Osteoblast (primary cell): ENCODE results near the gene LEF1. TPM values are rescaled to one million over a fixed set of nuclear protein-coding genes. Genes with fewer than 3 reads are reported as not detected.

Experiments
- DNase-seq: peaks from one replicate; pipeline ENCODE4 v3.0.0; 2011; ENCODE audit warnings: low spot score, mixed read lengths; ENCODE audit not compliant: insufficient read length; ENCODE audit errors: missing footprints
- H2AFZ ChIP-seq: 2 replicates; pipeline ENCODE4 v1.6.0; 2011; ENCODE audit warnings: mild to moderate bottlenecking, low read length
- H3K27ac ChIP-seq: 2 replicates; pipeline ENCODE4 v1.5.1; 2011; ENCODE audit warnings: mild to moderate bottlenecking, low read depth, low read length, moderate library complexity
- H3K27me3 ChIP-seq: 2 replicates; pipeline ENCODE4 v1.6.0; 2012; ENCODE audit warnings: mild to moderate bottlenecking, control low read depth, inconsistent platforms, low read length, moderate library complexity; ENCODE audit not compliant: insufficient read depth
- H3K36me3 ChIP-seq: 2 replicates; pipeline ENCODE4 v1.5.1; 2011; ENCODE audit warnings: mild to moderate bottlenecking, low read length, control low read depth, moderate library complexity; ENCODE audit not compliant: insufficient read depth
- H3K4me1 ChIP-seq: 2 replicates; pipeline ENCODE4 v1.5.1; 2011; ENCODE audit warnings: mild to moderate bottlenecking, low read length, control low read depth, moderate library complexity; ENCODE audit not compliant: insufficient read depth
- H3K4me2 ChIP-seq: 2 replicates; pipeline ENCODE4 v1.6.0; 2011; ENCODE audit warnings: mild to moderate bottlenecking, low read length; ENCODE audit not compliant: insufficient read depth
- H3K4me3 ChIP-seq: fragments of 200-600 bp; sonication (generic); 3 replicates; pipeline ENCODE4 v1.5.1; 2012; ENCODE audit warnings: mild to moderate bottlenecking, low read length, inconsistent platforms; ENCODE audit not compliant: insufficient read depth
- H3K79me2 ChIP-seq: 2 replicates; pipeline ENCODE4 v1.6.0; 2012; ENCODE audit warnings: mild to moderate bottlenecking, low read length, control low read depth, inconsistent platforms; ENCODE audit not compliant: insufficient read depth
- H3K9me3 ChIP-seq: 2 replicates; pipeline ENCODE4 v1.5.1; 2011; ENCODE audit warnings: low read depth, low read length, control low read depth
- H4K20me1 ChIP-seq: 2 replicates; pipeline ENCODE4 v1.6.0; 2012; ENCODE audit warnings: mild to moderate bottlenecking, low read length, control low read depth; ENCODE audit not compliant: insufficient read depth
- total RNA-seq: library from RNA; depleted of rRNA; stranded (reverse); fragments of >200 nt; gene quantifications from 2 replicates; pipeline ENCODE4 v1.2.3, GENCODE V29; 2012
- TF ChIP-seq, protein P1 (sequence below): IDR thresholded peaks from 2 replicates; pipeline ENCODE4 v1.5.1; 2011; ENCODE audit warnings: mild to moderate bottlenecking, low read depth, low read length, moderate library complexity; ENCODE audit errors: extremely low read depth

Gene LEF1
- total RNA-seq, 1 donor, result 5.8 TPM

- Histone ChIP-seq H3K36me3 (no peaks in the 10 kb centered on the region), H3K4me2 (no peak overlapping the region), H3K27ac (no peak overlapping the region), H3K4me3 (no peak overlapping the region), H3K27me3 (no peaks in the 10 kb centered on the region), H3K9me3 (no peaks in the 10 kb centered on the region), H3K4me1 (no peaks in the 10 kb centered on the region), H2AFZ (no peak overlapping the region), H3K79me2 (no peaks in the 10 kb centered on the region), H4K20me1 (no peaks in the 10 kb centered on the region)
- TF ChIP-seq, protein P1, sequence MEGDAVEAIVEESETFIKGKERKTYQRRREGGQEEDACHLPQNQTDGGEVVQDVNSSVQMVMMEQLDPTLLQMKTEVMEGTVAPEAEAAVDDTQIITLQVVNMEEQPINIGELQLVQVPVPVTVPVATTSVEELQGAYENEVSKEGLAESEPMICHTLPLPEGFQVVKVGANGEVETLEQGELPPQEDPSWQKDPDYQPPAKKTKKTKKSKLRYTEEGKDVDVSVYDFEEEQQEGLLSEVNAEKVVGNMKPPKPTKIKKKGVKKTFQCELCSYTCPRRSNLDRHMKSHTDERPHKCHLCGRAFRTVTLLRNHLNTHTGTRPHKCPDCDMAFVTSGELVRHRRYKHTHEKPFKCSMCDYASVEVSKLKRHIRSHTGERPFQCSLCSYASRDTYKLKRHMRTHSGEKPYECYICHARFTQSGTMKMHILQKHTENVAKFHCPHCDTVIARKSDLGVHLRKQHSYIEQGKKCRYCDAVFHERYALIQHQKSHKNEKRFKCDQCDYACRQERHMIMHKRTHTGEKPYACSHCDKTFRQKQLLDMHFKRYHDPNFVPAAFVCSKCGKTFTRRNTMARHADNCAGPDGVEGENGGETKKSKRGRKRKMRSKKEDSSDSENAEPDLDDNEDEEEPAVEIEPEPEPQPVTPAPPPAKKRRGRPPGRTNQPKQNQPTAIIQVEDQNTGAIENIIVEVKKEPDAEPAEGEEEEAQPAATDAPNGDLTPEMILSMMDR, result no peak
- DNase-seq, result no peak
Measured at GRCh38 chr4:108146336-108146735, 22.4 kb downstream of the LEF1 start.

DNA sequence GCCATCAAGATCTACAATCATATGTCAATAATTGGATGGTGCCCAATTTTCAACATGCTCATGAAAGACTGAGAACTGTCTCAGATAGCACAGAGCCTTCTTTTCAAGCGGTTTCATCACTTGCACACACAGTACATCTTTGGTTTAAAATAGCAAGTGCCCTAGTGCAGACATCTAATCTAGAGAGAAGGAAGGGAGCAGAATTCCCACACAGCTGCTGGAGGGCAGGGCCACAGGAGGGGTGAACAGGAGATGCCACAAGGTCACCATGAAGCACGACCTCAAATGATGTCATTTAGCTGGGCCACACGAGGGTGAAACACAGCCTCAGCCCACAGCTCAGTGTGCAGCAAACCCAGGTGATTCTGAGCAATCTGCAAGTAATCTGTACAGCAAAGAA is 24.3 kb downstream of the LEF1 start:
- no peaks in the 10 kb centered on the region for H3K36me3 ChIP-seq
- no peak overlapping the region for H3K4me2 ChIP-seq
- H3K27ac ChIP-seq, result no peak overlapping the region
- H3K9me3 ChIP-seq, result no peaks in the 10 kb centered on the region
- no peak for DNase-seq
- H4K20me1 ChIP-seq, result no peaks in the 10 kb centered on the region
- H3K79me2 ChIP-seq, result no peaks in the 10 kb centered on the region
- H3K4me3 ChIP-seq, result no peak overlapping the region
- TF ChIP-seq, protein P1, result no peak
- H3K27me3 ChIP-seq, result no peaks in the 10 kb centered on the region
- no peak overlapping the region for H2AFZ ChIP-seq
- no peaks in the 10 kb centered on the region for H3K4me1 ChIP-seq

- Histone ChIP-seq H3K27me3 (no peaks in the 10 kb centered on the region), H3K27ac (no peak overlapping the region), H2AFZ (no peak overlapping the region), H4K20me1 (no peaks in the 10 kb centered on the region), H3K9me3 (no peaks in the 10 kb centered on the region), H3K4me3 (no peak overlapping the region), H3K36me3 (no peaks in the 10 kb centered on the region), H3K79me2 (no peaks in the 10 kb centered on the region), H3K4me2 (no peak overlapping the region), H3K4me1 (no peaks in the 10 kb centered on the region)
- no peak for DNase-seq
- TF ChIP-seq, protein P1, result no peak
Measured at GRCh38 chr4:108143515-108143914, 25.2 kb downstream of the LEF1 start.

DNA sequence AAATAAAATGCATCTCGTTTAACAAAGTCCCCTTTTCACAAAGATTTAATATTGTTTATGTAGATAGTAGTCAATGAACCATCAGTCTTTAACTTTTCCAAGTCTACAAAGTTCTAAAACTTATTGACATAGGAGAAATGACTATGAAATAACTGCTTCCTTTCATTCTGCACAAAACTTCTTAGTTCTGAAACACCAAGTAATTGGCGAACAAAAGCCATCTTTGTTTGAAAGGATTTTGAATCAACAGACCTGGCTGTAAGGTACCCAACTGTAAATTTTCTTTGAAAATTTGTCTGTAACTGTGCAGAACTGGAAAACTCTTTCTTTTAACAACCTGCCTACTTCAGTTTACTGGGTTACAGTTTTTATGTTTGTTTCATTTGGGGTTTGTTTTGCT is 25.9 kb downstream of the LEF1 start:
- H3K9me3 ChIP-seq, result no peaks in the 10 kb centered on the region
- TF ChIP-seq, protein P1, result no peak
- no peaks in the 10 kb centered on the region for H3K36me3 ChIP-seq
- H3K4me3 ChIP-seq, result no peak overlapping the region
- no peak for DNase-seq
- no peaks in the 10 kb centered on the region for H3K79me2 ChIP-seq
- no peak overlapping the region for H3K4me2 ChIP-seq
- no peaks in the 10 kb centered on the region for H3K4me1 ChIP-seq
- no peaks in the 10 kb centered on the region for H4K20me1 ChIP-seq
- H2AFZ ChIP-seq, result no peak overlapping the region
- H3K27me3 ChIP-seq, result no peaks in the 10 kb centered on the region
- H3K27ac ChIP-seq, result no peak overlapping the region
